Activated CD8-positive, alpha-beta memory T cell treated with anti-CD3 and anti-CD28 coated beads, Interleukin-2, amount 50 U/mL, for 24 hours (primary cell): ENCODE measurements around the gene MTA3.

ENCODE experiments used
- DNase-seq: peaks from one replicate; pipeline ENCODE4 v3.0.0-alpha.2; 2020; ENCODE audit errors: extremely low read depth

Gene MTA3

DNA sequence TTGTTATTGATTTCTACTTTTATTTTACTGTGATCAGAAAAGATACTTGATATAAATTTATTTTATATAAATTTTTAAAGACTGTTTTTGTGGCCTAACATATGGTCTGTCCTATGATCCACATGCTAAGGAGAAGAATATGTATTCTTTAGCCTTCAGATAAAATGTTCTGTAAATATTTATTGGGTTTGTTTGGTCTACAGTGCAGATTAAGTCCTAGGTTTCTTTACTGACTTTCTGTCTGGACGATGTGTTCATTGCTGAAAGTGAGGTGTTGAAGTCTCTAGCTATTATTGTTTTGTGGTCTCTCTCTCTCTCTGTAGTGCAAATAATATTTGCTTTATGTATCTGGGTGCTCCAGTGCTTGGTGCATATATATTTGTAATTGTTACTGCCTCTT is 165.4 kb downstream of the MTA3 start:
- DNase-seq, result no peak

DNA sequence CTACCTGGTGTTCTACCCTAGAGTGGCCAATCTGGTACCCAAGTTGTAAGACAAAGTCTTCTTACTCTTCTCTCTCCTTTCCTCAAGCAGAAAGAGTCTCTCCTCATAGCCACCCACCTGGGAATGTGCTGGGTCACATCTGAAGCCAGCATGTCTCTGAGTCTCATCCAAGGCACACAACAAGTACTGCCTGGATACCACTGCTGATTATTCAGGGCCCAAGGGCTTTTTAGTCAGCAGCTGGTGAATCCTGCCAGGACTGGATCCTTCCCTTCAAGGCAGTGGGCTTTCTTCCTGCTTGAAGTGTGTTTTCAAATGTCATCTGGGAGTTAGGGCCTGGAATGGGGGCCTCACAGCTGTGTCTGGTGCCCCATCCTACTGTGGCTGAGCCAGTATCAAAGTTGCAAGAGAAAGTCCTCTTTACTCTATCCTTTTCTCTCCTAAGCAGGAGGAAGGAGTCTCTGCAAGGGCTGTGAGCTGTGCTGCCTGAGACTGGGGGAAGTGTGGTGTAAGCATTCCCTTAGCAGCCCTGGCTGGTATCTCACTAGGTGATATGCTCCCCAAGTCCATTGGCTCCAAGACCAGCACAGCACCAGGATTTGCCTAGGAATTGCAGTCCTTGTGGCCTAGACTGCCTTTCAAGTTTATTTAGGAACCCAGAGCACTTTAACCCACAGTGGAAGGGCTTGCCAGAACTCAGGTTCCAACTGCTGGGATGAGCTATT is 168.3 kb downstream of the MTA3 start:
- no peak for DNase-seq

DNA sequence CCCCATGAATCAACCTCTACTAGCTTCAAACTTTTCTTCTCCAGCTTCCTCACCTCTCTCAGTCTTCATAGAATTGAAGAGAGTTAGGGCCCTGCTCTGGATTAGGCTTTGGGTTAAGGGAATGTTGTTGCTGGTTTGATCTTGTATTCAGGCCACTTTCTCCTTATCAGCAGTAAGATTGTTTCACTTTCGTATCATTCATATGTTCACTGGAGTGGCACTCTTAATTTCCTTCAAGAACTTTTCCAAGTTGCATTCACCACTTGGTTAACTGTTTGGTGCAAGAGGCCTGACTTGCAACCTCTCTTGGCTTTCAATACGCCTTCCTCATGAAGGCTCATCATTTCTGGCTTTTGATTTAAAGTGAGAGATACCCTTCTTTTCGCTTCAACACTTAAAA is 172.7 kb downstream of the MTA3 start:
- DNase-seq, result no peak

DNA sequence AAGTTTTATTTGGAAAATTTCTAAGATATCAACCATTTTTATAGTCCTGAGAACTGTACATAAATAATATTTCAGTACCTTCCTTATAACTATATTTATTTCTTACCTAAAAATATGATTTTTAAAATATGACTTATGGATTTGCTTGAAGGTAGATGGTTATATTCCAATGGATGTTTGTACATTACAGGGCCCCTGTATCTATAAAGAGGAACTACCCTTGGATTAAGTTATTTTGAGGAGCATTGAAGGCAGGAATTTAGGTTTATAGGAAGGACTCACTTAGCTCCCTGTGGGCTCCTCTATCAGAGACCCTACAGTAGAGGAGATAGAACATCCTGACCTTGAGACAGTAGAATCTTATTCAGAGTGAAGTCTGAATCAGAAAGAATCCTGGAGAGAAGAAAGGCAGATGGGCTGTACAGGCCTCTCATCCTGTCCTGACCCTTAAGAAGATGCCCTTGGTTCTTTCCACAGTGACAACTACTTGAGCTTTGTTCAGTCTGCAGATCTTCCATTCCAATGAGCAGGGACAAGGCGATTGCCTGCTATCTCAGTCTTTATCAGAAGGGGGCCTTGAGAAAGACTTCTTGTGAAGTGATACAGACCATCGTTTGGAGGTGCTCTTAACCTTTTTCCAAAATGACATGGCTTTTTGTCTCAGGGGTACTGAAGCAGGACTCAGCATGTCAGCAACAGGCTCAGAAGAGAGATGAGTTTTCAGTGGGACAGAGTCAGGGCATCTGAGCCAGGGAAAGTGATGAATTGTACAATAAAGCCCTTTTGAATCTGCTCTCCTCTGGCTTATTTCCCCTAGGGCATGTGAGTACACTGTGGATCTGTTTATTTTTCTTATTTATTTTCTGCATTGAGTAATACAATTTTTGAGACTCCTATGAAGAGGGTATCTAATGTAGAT is 174.6 kb downstream of the MTA3 start:
- DNase-seq, result no peak

DNA sequence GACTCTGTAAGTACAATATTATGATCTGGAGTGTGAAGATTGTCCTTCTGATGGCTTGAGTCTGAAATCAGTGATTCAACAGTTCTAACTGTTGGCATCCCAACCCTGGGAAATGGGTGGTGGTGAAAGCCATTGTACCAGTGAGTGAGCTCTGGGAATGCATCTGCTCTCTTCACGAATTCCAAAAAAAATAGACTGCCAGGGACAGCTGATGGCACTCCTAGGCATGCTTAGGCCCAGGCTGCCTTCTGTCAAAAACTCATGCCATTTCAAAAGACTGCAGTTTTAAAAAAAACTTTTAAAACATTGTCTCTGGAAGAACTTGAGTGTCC is 175.2 kb downstream of the MTA3 start:
- no peak for DNase-seq

DNA sequence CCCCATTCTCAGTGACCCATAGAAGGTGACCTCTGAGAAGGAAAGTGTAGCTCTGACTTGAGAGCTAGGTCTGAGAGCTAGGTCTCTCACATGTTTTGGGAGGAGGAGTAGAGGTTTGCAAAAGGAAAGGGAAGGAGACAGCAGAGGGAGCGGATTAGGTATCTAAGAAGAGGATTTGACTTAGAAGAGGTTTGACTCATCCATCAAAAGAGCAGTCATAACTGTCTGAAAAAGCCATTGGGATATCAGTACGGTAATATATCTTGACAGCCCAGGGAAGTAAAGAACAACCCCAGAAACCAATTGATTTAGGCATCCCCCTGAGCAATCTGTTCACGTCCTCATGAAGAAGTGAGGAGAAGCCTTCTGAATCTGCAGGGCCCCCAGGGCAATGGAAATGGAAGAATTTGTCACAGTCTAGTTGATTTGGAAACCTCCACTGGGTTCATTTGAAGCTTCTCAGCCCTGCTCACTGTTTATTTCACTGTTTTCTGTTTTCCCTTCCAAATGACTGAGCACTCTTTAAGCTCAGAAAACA is 176.2 kb downstream of the MTA3 start:
- DNase-seq, result no peak

DNA sequence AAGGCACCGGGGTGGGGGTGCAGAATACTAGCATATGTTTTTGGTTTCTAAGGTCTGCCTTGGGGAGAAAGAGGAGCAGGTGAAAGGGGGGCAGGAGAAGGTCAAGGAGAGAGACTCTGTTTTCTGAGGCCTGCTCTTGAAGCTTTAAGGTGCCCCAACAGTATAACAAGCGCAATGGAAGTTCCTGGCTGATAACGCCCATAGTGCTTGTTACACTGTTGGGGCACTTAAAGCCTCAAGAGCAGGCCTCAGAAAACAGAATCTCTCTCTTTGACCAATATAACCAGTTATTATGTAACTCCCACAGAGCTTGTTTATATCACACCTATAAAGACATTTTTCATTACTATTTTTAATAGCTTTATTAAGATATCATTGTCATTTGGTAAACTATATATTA is 179.0 kb downstream of the MTA3 start:
- no peak for DNase-seq

DNA sequence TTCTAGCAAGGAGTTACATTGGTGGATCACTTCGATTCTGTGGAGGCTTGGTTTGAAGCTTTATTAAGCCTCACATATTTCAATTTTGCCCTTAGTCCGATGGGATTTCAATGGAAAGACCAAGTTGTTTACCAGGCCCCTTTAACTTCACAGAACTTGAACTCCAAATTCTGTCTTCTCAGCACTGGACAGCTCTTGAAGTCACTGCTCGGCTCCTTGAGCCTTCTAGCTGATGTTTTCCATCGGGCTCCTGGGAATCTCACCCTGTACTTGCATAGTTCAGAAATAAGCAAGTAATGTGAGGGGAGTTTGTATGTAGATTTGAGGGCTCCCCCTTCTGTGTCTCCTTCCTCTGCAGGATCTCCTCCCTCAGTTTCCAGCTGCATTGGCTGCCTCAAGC is 180.4 kb downstream of the MTA3 start:
- DNase-seq, result no peak

DNA sequence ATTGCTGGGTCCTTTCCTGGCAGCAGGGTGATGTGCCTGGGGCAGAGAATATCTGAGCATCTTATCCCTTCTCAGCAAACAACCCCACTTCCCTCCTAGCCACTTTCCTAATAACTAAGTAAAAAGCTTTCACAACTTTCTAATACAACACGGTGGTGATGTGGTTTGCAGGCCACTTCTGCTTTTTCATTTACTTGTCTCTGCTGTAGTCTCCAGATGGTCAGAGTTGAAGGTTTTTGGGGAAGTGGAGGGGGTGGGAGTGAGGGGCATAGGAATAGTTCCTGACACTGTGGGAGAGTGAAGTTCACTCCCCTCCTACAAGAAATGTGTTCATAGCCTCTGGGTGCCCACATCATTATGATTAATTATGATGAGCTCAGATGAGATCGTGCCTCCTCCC is 183.9 kb downstream of the MTA3 start:
- DNase-seq, result no peak

DNA sequence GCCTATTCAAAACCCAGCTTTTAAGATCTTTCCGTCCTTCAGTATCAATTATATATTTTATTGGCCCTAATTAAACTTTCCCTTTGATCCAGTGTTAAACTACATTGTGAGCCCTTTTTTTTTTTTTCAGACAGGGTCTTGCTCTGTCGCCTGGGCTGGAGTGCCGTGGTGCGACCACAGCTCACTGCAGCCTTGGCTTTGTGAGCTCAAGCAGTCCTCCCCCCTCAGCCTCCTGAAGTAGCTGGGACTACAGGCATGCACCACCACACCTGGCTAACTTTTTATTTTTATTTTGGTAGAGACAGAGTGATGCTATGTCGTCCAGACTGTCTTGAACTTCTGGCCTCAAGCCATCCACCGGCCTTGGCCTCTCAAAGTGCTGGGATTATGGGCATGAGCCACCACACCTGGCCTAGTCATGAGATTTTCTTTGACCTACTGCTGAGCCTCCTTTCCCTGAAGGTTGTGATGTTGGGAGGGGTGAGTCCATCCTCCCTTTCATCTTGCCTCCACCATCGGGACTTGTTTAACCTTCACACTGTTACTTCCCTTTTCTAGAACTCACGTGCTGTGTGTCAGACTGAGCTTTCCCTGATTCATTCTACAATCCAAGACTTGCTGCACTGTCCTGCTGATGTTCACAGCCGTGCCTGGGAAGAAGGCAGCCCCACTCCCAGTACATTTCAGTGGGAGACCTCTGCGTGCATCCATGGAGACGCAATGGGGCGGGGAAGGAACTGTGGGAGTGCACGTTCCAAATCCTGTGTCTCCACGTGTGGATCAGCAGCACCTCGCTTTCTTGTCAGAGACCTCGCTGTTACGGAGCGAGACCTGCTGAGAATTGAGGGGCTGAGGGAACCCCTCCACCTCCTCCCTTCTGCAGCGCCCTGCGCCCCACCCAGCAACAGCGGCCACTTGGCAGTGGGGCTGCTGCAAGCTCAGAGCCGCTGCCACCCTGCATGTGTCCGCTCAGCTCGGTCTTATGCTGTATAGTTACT is 184.7 kb downstream of the MTA3 start:
- no peak for DNase-seq

DNA sequence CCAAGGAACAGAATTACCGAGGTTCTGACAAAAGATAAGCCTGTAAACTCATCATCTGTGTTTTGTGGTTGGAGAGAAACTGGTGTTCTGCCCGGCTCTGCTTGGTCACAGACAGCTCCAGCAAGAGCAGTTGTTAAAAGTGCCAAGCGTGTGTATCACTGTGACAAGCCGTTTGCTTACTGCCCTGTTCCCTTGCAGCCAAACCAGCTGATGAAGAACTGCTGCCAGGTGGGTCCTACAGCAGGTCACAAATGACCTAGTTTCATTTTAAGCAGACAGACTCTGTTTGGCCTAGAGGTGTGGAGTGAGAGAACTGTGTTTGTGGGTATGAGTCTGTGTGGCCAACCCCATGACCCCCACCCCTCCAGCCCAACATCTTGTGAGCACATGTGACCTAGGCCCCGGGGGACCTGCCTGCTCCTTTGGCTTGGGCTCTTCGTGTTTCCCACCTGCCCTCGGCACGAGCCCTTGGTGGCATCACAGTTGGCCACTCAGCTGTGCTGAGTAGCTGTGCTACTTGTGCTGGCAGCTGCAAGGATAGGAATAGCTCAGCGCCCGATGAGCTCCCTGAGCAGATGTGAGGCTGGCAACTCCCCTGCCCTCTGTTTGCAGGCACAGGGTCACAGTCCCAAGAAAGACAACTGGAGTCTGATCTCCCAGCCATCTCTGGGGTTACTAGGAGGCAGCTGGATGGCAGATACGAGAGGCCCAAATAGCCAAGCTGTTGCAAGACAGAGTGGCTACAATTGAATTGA is 185.8 kb downstream of the MTA3 start:
- DNase-seq, result no peak

DNA sequence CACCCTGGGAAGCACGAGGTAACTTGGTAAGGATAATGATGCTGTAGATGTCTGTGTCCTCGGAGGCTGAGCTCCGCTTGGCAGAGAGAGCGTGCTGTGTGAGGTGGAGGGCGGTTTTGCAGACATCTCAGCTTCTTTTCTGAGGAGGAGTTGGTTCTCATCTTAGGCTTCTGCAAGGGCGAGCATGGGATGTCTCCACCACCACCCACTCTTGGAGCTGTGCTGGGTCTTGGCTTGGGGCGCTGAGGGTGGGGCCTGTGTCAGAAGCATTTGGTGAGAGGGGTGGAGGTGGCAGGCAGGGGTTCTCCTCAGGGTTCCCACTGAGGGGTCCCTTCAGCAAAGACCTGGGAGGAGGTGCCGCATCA is 186.3 kb downstream of the MTA3 start:
- no peak for DNase-seq

DNA sequence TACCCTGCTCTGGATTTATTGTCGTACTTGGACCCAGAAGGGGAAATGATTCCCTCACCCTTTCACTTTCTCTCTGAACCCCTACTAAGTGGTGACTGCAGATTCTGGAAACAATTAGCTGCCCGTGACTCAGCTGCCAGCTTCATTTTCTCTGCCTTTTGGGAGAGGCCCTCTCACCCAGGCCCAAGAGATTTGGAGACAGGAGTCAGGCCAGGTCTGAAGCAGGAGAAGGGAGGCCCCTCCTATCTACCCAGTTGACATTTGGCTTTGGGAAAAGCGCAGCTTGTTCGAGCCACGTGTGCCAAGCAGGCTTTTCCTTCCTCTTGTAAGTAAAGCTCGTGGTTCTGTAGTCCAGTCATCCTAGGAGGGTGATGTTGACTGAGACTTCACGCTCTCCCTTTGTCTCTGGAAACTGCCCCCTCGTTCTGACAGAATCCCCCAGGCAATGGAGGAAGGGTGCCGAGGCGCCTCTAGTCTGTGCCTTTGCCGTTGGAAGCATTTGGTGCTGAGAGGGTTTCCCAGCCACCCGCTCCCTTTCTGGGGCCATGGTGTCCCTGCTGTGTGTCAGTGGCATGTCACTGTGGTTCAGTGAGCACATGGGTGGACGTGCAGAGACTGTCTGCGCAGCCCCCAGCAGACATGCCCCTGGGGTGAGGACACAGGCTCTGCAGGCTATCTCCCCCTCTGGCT is 186.9 kb downstream of the MTA3 start:
- DNase-seq, result no peak

DNA sequence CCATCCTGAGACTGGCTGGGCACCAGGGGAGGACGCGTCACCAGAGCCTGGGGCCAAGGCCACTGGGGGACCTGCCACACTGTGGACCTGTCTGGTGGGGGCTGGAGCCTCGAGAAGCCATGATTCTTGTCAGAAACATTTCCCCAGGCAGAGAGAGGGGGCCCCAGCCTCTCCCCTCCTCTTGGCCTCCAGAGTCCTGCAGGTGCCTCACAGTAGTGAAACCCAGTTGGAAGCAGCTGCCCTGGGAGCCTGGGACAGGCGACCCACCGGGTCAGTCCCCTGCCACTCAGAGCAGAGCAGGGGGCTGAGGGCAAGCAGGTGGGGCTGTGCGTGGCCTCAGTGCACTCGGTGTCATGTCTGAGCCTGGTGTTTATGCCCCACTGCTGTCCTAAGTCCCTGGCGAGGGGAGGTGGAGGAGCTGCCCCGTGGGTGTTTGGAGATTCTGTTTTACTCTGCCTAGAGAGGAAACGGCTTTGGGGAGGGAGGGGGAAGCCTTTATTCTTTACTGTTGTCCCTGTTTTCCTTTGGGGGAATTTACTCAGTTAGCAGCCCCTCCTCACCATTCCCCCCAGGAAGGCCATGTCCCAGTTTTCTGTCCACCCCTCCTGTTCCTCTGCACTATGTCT is 187.8 kb downstream of the MTA3 start:
- DNase-seq, result no peak

DNA sequence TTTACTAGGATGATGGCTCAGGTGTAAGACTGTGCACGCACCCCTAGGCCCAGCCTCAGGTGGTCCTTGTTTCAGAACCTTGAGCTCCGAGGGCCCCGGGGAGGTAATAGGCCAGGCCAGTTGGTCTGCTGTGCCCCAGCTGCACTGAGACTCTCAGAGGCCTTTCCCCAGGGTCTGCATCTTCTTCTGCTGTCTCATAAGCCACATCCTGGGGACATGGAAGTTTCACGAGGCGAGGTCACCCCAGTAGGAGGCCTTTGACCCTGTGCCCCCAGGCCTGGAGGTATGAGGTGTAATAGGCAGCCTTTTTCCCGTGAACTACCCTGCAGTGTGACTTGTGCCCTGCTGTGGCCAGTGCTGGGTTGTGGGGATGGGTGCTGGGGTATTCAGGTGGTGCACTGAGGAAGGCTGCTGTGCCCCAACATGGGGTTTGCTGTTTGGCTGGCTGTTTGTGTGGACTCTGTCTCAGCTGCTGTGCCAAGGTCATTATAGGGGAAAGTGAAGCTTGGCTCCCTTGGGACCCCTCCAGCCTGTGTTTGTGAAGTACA is 188.6 kb downstream of the MTA3 start:
- DNase-seq, result no peak

DNA sequence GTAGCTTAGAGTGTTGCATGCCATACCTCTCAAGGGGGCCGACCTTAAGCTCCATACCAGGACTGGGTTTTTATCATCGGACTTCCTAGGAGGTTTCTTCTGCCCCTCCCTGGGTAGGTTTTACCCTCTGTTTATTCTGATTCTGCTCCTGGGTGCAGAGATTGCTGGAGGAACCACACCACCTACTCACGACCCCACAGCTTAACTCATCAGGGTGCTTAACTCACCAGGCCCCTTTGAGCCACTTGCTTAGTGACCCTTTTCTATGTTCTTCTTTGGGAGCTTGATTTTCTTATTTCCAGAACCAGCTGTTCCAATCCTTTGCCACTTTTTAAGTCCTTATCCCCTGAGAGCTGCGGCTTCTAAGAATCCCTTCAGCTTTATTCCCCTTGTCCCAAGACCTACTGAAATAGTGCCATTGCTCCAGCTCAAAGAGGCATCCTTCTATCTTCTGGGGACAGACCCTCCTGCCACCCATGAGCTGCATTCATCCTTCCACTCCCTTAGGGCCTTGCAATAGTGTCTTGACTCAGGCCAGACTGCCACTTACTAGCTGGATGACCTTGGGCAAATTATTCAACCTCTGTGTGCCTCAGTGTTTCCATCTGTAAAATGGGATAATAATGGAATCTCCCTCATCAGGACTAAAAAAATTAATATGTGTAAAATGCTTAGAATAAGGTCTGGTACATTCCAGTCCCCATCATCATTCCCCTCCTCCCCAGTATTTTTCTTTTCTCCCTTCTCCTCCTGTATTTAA is 189.7 kb downstream of the MTA3 start:
- DNase-seq, result no peak

DNA sequence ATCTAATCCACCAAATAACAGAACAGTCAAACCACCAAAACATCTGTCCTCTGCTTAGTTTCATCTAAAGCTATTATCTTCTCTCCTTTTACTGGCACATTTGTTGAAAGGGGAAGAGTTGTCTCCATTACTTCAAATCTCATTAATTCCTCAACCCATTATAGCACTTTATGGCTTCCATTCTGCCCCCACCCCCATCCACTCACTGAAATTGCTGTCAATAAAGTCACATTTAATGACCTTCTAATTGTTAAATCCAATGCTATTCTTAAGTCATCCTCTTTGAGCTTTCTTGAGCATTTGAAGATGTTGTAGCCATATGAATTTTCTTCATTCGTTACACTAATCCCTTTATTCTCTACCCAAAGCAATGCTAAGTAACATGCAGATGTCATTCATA is 190.3 kb downstream of the MTA3 start:
- no peak for DNase-seq

DNA sequence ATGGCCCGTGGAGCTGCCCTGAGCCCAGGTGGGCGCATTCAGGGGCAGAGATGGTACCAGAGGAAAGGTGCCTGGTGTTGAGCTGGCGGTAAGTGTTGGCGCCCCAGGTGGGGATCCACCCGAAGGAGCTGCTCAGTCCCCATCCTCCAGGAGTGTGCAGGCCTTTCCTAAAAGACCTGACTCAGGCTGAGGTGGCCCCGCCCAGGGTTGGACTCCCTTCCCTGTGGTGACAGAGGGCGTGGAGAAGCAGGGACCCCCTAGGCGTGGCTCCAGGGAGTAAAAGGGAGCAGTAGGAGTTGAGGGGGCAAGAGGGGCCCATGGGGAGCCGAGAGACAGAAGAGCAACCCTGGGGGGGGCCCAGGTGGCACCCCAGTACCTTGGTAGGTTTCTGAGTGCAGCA is 193.1 kb downstream of the MTA3 start:
- no peak for DNase-seq

DNA sequence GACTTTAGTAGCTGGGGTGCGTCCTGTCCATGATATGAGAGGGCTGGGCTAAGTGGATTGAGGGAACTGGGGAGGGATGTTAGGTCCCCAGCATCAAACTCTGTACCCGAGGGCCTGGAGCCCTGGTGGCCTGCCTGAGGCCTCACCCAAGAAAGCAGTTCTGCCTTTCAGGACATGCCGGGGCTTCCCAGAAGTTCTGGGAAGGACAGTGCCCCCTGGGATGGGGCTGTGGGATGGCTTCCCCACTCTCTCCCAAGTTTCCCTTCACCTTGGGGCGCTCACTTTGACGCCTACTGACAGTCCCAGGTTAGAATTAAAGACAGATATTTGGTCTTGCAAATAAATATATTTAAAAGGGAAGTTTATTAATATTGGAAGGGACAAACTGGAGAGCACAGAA is 193.7 kb downstream of the MTA3 start:
- no peak for DNase-seq
